Measurements from ENCODE around the gene PLCB2. TPM values are rescaled to one million over a fixed set of nuclear protein-coding genes. Genes with fewer than 3 reads are reported as not detected.

The PLCB2 gene
- polyA plus RNA-seq, 1 donor, result 10.2 TPM

DNA sequence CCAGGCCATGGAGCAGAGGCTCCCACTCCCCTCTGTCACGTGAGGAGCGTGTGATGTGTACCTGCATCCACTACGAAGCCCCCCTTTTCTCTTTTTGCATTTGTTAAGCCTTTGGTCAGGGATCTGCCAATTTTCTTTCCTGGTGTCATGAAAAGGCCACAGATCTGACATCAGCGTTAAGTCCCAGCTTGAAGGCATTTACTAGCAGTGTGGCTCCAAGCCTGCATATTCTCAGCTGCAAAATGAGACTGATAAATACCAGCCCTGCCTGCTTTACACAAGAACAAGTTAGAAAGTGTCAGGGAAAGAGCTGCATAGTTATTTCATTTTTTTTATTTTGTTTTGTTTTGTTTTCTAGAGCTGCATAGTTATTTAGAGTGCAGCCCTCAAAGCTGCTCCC lies 22.6 kb downstream of the PLCB2 start:
- DNase-seq (ENCODE audit: low read depth), result no peak

DNA sequence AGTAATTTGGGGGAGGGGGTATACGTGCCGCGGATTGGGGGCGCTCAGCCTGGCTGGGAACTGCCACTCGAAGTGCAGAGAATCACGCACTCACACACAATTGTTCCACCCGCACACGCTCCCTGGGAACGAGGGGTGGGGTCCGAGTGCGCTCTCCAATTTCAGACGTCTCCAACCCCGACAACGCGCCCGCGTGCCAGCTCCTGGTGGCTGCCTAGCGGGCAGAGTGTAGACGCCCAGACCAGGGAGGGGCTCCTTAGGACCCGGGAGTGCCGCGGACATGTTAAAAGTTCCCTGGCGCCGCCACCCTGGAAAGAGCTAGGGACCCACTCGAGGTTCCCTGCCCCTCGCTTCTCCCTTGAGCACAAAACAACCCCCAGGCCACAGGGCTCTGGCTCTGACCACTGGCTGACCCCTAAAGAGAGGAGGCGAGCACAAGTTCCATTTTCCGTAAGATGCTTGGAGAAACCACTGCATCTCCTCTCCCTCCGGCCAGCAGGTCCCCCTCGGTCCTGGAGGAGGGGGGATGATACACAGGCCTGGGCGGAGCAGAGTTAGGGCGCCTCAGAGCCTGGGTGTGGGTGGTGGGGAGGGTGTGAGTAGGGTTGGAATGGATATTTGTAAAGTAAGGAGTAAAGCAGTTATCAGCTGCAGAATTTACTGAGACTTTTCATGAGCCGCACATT lies 24.0 kb downstream of the PLCB2 start:
- DNase-seq (ENCODE audit: low read depth), result no peak

DNA sequence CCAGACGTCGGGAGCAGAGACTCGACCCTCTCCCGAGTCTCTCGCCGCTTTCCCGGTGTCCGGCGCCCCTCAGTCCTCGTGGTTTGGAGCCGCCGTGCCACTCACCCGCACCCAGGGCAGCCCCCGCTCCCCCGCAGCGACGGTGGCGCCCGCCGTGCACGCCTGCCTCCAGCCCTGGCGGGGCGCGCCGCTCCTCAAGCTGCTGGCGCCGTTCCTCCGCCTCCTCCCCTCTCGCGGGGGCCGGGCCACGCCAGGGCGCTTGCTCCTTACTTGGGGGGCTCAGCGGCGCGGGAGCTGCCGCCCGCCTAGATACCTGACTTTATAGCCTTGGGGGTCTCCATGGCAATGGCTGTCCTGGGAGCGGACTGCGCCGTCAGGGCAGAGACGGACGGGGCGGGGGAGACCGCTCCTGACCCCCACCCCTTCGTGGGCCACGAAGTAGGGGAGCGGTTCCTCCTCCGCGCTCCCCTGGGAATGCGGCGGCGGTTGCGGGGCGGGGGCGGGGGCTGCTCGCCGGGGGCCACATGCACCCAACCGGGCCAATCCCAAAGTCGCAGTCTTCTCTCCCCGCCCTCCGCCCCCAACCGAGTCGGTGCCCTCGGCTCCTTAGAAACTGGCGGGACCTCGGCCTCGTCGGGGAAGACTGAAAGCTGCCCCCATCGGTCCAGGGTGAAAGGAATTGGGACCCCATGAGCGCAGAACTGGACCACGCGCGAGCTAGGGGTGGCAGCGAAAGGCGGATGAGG lies 24.7 kb downstream of the PLCB2 start, which contains the start of gene ANKRD63:
Gene ANKRD63, minus strand, starts transcription at position 196 of the 746 bp plus-strand sequence. CDS start 478 bp downstream, outside the sequence.
- no peak for DNase-seq (ENCODE audit: low read depth)

DNA sequence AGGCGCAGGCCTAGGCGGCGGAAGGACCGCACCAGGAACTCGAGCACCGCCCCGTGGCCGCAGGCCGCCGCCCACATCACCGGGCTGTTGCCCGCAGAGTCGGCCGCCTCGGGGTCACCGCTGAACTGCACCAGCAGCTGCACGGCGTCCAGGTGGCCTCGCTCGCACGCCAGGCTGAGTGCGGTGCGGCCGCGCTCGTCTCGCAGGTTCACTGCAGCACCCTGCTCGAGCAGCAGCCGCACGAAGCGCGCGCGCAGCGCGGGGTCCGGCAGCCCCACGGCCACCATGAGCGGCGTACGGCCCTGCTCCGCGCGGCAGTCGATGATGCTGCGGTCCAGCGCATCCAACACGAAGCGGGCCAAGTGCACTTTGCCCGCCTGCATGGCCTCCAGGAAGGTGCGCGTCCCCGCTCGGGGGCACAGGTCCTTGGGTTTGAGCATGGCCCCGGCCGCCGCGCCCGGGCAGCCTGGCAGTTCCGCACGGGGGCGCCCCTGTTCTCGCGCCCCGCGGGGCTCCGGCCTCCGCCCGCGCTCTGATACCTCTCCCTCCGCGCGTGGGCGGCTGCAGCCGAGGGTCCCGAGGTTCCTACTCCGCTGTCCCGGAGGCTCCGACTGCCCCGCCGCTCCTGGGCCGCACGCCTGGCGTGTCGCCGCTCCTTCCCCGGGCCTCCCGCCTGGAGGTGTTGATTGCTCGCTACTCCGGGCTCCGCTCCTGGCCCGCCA lies 25.4 kb downstream of the PLCB2 start:
- DNase-seq (ENCODE audit: low read depth), result no peak

DNA sequence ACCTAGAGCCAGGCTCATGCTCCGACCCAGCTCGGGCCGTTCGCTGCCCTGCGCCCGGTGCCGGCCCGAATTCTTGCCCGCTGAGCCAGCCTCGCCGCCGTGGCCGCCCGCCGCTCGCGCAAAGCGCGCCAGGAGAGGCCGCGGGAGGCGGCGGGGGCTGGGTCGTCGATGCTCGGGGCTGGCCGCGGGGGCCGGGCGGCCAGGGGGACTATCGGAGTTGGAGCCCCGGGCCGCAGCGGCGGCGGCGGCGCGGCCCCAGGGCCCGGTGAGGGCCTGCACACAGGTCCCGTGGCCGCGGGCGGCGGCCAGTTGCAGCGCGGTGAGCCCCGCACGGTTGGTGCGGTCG lies 26.0 kb downstream of the PLCB2 start:
- no peak for DNase-seq (ENCODE audit: low read depth)

DNA sequence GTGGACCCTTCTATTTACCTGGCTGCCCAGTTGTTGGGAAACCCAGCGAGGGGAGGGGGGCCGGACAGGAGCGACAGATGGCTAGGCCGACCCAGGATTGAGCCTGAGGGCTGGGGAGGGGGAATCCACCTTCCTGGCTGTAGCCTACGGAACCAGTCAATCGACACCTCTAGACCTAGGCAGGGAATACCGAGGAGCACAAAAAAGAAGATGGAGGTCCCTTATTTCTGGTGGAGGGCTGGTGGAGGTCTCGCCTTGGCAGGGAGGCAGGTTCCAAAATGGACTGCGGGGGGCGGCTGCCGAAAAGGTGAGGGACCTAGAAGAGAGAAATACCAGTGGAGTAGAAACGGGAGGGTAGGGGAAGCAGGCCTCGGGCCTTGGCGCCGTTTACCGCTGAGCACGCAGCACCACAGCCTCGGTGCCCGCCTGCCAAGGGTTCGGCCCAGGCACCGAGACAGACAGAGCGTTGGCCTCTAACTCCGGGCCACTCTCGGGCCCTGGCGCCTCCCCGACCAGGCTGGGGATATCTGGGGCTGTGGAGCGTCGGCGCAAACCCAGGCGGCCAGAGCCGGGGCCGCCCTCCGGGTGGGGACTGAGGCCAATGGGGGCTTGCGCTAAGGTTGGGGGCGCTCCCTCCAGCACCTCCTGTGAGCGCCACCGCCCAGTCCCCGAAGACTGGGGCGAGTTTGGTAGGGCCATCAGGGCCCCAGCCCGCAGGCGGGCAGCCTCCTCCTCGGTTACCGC lies 26.5 kb downstream of the PLCB2 start:
- DNase-seq (ENCODE audit: low read depth), result no peak

DNA sequence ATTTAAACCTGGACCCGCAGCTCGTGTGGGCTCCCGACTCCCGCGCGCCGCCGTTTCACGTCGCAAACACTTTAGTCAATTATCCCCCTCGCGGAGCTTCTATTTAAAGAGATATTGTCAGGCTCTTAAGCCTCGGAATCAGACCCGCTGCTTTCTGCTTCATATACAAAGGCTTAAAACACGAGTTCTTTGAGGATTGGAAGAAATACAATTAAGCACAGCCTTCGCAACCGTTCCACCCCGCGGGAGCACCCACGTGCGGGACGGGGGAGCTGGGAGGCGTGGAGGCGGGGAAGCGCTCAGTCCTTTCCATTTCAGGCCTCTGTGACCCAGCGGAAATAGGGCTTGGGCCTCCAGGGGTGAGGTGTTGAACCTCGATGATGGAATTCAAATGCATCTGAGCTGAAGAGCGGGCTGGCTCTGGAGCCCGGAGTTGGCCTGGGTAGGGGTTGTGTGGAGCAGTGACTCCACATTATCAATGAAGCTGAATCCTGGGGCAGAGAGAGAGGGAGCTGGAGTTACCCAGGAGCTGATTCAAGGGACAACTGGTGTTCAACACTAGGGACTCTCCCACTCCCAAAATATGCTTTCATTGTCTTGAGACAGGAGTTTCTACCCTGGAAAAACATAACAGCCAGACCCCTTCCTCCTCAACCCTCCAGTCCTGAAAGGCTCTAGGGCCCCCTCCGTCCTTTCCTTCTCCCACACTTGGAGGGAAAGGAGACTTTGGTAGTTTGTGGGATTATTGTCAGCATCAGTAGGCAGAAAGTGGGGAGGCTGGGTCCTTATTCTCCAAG lies 27.3 kb downstream of the PLCB2 start:
- DNase-seq (ENCODE audit: low read depth), result no peak

DNA sequence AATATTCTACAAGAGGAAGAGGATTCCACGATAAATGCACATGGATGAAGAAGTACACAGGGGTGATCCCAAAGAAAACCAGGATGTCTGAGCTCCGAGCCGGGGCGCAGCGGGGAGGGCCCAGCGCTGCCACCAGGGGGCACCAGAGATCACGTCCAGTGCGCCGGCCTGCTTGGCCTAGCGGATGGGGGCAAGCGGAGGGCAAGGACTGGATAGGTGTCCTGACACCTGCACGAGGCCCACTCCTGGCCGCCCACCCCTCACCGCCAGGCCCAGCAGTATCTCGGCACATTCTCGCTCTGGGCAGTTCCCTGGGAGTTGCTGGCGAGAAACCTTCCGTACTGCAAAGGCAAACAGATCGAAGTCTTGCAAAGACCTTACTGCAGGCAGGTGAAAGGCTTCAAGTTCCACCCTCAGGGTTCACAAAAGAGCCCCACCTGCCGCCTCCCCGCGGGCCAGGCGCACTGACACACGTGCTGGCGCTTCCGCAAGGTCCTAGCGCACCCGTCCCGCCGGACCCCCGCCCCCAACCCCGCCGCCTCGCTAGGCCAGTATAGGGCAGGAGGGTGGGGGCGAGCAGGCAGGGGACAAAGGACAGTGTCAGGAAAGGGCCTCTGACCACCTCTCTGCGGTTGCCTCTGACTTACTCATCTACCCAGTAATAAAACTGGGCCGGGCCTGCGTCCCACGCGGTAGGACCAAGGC lies 28.1 kb downstream of the PLCB2 start:
- no peak for DNase-seq (ENCODE audit: low read depth)

DNA sequence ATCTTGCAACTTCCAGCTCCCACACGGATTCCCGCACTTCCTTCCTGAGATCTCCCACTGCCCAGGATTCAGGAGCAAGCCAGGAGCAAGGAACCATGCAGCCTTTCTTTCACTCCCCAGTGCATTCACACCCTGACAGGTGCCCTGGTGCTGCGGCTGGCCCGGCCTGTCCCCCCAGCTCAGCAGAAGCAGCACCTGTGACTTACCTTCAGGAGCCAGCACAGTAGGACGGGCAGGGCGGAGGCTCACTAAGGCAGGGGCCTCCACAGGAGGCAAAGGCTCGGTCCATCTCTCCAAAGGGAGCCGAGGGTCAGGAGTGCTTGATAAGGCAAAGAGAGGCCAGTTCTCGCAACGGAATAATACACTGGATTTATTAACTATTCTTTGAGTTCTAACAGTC lies 29.7 kb downstream of the PLCB2 start:
- no peak for DNase-seq (ENCODE audit: low read depth)

DNA sequence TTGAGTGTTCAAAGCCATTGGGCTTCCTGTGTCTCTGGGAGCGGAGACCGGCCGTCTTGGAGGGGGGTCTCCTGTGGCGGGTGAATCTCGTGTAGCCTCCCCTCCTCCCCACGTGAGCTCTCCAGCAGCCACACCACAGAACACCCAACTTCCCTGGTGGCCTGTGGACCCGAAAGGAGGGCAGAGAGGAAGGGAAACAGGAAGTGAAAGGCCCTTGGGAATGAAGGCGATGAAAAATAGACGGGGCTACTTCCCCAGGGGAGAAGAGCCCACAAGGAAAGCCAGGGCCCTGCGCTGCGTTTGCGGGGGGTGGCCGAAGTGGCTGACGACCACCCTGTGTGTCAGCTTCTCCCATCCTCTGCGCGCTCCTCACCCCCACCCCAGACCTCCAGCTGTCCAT lies 30.3 kb downstream of the PLCB2 start:
- DNase-seq (ENCODE audit: low read depth), result no peak

DNA sequence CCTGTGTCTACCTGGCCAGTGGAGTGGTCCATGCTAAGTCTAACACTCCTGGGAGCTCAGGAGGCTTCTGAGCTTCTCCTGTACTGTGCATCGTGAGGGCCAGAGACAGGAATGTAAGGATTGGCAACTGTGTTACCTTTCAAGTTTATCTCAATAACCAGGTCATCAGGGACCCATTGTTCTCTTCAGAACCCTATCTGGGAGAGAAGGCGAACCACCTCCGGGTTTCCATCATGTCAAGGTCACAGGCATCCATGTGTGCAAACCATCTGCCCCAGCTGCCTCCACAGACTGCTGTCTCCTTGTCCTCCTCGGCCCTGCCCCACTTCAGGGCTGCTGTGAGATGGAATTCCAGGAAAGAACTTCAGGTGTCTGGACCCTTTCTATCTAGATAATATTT lies 30.8 kb downstream of the PLCB2 start:
- DNase-seq (ENCODE audit: low read depth), result no peak

DNA sequence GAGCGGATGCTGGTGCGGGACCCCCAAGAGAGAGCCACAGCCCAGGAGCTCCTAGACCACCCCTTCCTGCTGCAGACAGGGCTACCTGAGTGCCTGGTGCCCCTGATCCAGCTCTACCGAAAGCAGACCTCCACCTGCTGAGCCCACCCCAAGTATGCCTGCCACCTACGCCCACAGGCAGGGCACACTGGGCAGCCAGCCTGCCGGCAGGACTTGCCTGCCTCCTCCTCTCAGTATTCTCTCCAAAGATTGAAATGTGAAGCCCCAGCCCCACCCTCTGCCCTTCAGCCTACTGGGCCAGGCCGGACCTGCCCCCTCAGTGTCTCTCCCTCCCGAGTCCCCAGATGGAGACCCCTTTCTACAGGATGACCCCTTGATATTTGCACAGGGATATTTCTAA lies 31.8 kb downstream of the PLCB2 start:
- DNase-seq (ENCODE audit: low read depth), result no peak

DNA sequence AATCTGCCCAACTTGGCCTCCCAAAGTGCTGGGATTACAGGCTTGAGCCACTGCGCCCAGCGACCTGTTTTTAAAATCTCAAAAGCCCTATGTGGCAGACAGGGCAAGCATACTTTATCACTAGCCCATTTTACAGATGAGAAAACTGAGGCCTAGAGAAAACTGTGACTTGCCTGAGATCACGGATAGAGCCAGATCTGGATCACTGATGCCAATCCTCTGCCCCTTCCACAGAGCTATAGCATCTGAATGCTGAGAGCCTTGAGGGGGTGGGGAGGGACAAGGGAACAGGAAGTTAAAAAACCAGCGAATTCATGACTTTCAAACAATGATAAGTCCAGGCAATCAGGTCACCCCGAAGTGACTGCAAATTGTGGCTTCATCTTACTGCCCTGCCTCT lies 32.2 kb downstream of the PLCB2 start:
- no peak for DNase-seq (ENCODE audit: low read depth)

DNA sequence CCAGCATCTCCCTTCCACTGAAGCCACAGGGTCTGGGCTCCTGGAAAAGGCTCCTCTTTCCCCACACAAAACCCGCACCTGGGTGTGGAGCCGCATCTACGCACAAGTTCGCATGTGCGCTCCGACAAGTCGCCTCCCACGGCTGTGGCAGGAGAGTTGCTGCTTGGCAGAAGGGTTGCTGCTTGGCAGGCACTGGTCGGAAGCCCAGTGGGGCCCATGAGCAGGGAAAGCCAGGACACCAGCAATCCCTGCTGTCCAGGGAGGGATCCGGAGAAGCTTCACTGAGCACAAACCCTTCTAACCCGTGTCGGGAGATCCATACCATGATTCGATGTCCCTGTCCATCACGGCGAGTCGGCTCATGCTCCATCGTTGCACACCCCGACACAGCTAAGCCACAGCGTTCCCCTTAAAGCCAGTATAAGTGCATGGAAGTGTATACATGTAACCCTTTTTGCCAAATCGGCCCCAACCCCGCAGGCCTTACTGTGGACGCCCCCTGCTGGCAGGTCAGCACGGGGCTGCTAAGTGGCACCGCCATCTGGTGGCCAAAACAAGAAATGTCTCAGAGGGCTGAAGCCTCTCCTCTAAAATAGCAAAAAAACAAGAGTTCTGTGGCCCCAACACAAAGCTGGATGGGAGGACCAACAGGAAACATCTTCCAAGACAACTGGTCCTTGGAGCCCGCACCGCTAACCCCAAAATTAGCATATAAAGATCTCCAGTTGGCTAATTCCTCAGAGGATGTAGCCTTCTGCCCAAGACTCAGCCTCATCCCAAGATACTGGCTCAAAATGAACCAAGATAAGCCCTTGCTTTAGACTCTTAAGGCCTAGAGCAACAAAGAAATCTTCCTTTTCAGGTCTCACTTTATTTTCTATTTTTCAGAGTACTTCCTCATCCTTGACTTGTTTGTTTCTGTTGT lies 33.1 kb downstream of the PLCB2 start:
- no peak for DNase-seq (ENCODE audit: low read depth)

DNA sequence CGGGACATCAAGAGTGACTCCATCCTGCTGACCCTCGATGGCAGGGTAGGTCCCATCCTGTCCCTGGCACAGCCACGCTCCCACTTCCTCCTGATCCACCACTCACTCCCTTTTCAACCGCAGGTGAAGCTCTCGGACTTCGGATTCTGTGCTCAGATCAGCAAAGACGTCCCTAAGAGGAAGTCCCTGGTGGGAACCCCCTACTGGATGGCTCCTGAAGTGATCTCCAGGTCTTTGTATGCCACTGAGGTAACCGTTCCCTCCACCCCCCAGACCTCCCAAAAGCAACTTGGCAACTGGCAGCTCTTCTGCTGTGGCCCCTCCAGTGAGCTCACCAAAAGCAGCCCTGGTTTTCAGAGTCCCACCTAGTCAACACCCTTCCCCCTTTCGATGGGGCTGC lies 34.3 kb downstream of the PLCB2 start:
- no peak for DNase-seq (ENCODE audit: low read depth)

DNA sequence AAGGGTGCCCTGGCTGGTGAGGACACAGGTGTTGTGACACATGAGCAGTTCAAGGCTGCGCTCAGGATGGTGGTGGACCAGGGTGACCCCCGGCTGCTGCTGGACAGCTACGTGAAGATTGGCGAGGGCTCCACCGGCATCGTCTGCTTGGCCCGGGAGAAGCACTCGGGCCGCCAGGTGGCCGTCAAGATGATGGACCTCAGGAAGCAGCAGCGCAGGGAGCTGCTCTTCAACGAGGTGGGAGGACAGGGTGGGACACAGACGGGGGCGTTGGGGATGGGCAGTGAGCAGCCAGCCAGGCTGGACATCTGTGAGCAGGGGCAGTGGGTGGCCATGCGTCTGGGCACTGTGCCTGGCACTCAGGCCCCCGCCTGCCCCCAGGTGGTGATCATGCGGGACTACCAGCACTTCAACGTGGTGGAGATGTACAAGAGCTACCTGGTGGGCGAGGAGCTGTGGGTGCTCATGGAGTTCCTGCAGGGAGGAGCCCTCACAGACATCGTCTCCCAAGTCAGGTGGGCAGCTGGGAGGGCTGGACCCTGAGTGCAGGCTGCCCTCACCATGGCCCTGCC lies 35.2 kb downstream of the PLCB2 start:
- DNase-seq (ENCODE audit: low read depth), result no peak

DNA sequence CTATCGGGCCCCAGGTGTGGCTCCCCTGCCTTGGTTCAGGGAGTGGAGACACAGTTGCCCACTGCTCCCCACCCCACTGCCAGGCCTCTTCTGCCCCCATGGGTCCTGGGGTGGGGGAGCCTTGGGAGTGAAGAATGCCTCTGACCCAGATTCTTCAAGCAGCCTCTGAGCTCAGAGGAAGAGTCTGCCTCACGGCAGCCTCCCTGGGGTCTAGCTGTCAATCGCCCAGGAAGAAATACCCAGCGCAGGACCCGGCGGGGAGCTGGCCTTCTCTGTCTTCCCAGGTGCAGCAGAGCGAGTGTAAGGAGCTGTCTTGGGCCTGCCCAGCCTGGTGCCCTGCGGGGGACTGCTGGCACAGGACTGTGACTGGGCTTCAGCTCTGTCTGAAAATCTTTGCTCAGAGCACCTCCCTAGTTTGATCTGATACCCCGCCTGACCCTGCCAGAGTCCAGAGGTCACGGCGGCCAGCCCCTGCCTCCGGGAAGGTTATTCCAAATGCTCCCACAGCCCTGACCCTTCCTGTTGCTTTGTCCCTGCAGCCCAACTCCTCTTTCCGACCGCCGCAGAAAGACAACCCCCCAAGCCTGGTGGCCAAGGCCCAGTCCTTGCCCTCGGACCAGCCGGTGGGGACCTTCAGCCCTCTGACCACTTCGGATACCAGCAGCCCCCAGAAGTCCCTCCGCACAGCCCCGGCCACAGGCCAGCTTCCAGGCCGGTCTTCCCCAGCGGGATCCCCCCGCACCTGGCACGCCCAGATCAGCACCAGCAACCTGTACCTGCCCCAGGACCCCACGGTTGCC lies 35.9 kb downstream of the PLCB2 start:
- DNase-seq (ENCODE audit: low read depth), result no peak

DNA sequence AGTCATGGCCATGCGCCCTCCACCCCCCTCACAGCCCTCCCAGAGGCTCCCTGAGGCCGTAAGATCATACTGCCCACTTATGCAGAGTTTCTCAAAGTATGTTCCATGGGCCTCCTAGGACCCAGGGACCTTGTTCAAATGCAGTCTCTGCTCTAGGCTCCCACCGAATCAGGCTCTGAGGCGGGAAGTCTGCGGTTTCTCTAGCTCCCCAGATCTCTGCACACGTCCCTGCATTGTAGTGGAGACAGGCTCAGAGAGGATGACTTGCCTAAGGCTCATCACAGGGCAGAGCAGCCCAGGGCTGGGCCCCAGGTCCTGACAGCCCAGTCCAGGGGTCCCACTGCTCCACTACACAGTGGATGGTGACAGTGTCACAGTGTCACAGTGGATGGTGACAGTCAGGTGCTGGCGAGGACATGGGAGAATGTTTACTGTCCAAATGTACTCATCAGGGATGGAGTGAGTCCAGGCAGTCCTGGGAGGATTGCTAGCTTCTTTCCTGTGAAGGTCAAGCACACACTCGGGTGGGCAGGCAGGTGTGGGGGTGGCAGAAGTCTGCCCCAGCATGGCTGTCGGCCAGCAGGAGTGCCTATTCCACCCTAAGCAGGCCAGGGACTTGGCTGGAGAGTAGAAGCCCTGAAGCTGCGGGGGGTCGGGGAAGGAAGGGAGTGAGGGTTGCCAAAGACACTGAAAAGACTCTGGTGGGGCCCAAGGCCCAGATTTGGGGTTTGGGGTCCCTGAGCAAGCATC lies 37.3 kb downstream of the PLCB2 start:
- no peak for DNase-seq (ENCODE audit: low read depth)

Data from forelimb muscle (tissue), 1 donor.